Mesenchymal stem cell (in vitro differentiated cells and primary cell): Measurements from ENCODE around the gene SLC26A6.

Experiments
- DNase-seq: peaks from one replicate; pipeline ENCODE4 v3.0.0-alpha.2; 2013
- H2AFZ ChIP-seq: one replicate; pipeline ENCODE4 v1.6.1; 2013; ENCODE audit warnings: low read depth, mild to moderate bottlenecking, control low read depth, inconsistent platforms, low read length, moderate library complexity
- H2AK5ac ChIP-seq: 2 replicates; pipeline ENCODE4 v1.6.1; 2013; ENCODE audit warnings: low read length, moderate library complexity, mild to moderate bottlenecking, inconsistent platforms; ENCODE audit not compliant: severe bottlenecking
- H2BK120ac ChIP-seq: one replicate; pipeline ENCODE4 v1.6.1; 2013; ENCODE audit warnings: low read depth, mild to moderate bottlenecking, inconsistent platforms, low read length, moderate library complexity
- H2BK12ac ChIP-seq, 2 experiments: one replicate each; pipeline ENCODE4 v1.6.1; 2013; ENCODE audit warnings: inconsistent platforms in 2 of 2, low read length in 2 of 2, mild to moderate bottlenecking in 2 of 2, moderate library complexity in 2 of 2, control low read depth in 1 of 2
- H2BK15ac ChIP-seq: one replicate; pipeline ENCODE4 v1.6.1; 2013; ENCODE audit warnings: mild to moderate bottlenecking, low read depth, inconsistent platforms; ENCODE audit not compliant: poor library complexity, severe bottlenecking
- H2BK5ac ChIP-seq: 2 replicates; pipeline ENCODE4 v1.6.1; 2013; ENCODE audit warnings: low read depth, mild to moderate bottlenecking, low read length, control low read depth, inconsistent platforms; ENCODE audit not compliant: poor library complexity, severe bottlenecking
- H3K14ac ChIP-seq, 2 experiments: one replicate each; pipeline ENCODE4 v1.6.1; 2013; ENCODE audit warnings: inconsistent platforms in 2 of 2, low read length in 2 of 2, control low read depth in 1 of 2, mild to moderate bottlenecking in 1 of 2, moderate library complexity in 1 of 2
- H3K18ac ChIP-seq, 2 experiments: one replicate each; pipeline ENCODE4 v1.6.1; 2013; ENCODE audit warnings: inconsistent platforms in 2 of 2, low read length in 2 of 2, control low read depth in 1 of 2, low read depth in 1 of 2, mild to moderate bottlenecking in 1 of 2
- H3K23ac ChIP-seq, 2 experiments: one replicate each; pipeline ENCODE4 v1.6.1; 2013; ENCODE audit warnings: inconsistent platforms in 2 of 2, low read length in 2 of 2, mild to moderate bottlenecking in 2 of 2, moderate library complexity in 2 of 2, control low read depth in 1 of 2
- H3K27ac ChIP-seq: 2 replicates; pipeline ENCODE4 v1.5.1; 2013; ENCODE audit warnings: mild to moderate bottlenecking, moderate library complexity, low read length, control low read depth, inconsistent platforms; ENCODE audit not compliant: poor library complexity, severe bottlenecking
- H3K27me3 ChIP-seq, 2 experiments: 2 replicates each; pipeline versions ENCODE4 v1.6.1 to v1.7.0; 2013; ENCODE audit warnings: low read length in 2 of 2, mild to moderate bottlenecking in 2 of 2, moderate library complexity in 2 of 2, control low read depth in 1 of 2, inconsistent platforms in 1 of 2; ENCODE audit not compliant: control insufficient read depth in 1 of 2, insufficient read depth in 1 of 2
- H3K36me3 ChIP-seq, 2 experiments: 2 replicates each; pipeline versions ENCODE4 v1.6.1 to v1.7.0; 2013; ENCODE audit warnings: low read length in 2 of 2, control low read depth in 1 of 2, inconsistent platforms in 1 of 2, low read depth in 1 of 2, mild to moderate bottlenecking in 1 of 2; ENCODE audit not compliant: insufficient read depth in 2 of 2, control insufficient read depth in 1 of 2
- H3K4ac ChIP-seq, 2 experiments: one replicate each; pipeline ENCODE4 v1.6.1; 2013; ENCODE audit warnings: inconsistent platforms in 2 of 2, low read length in 2 of 2, mild to moderate bottlenecking in 2 of 2, moderate library complexity in 2 of 2, control low read depth in 1 of 2, low read depth in 1 of 2
- H3K4me1 ChIP-seq: 2 replicates; pipeline ENCODE4 v1.6.1; 2013; ENCODE audit warnings: low read depth, low read length, control low read depth; ENCODE audit not compliant: control insufficient read depth, insufficient read depth
- H3K4me2 ChIP-seq: 2 replicates; pipeline ENCODE4 v1.6.1; 2013; ENCODE audit warnings: low read length, mild to moderate bottlenecking, inconsistent platforms; ENCODE audit not compliant: poor library complexity, severe bottlenecking
- H3K4me3 ChIP-seq, 2 experiments: 2 replicates each; pipeline versions ENCODE4 v1.5.1 to v1.7.0; 2013; ENCODE audit warnings: low read length in 2 of 2, mild to moderate bottlenecking in 2 of 2, control low read depth in 1 of 2, low read depth in 1 of 2; ENCODE audit not compliant: insufficient read depth in 1 of 2
- H3K79me1 ChIP-seq: replicated peaks from 2 replicates; pipeline ENCODE4 v1.6.1; 2013; ENCODE audit warnings: mild to moderate bottlenecking, control low read depth, low read length, inconsistent platforms; ENCODE audit not compliant: poor library complexity, severe bottlenecking
- H3K9ac ChIP-seq: 2 replicates; pipeline ENCODE4 v1.7.0; 2013; ENCODE audit warnings: mild to moderate bottlenecking, low read length, moderate library complexity
- H3K9me3 ChIP-seq: 2 replicates; pipeline ENCODE4 v1.7.0; 2013; ENCODE audit warnings: mild to moderate bottlenecking, low read length; ENCODE audit not compliant: control insufficient read depth
- H4K8ac ChIP-seq: one replicate; pipeline ENCODE4 v1.6.1; 2013; ENCODE audit warnings: inconsistent platforms, mild to moderate bottlenecking, low read length, moderate library complexity
- H4K91ac ChIP-seq: one replicate; pipeline ENCODE4 v1.6.1; 2013; ENCODE audit warnings: mild to moderate bottlenecking, low read length, inconsistent platforms
- WGBS: methylation state at CpG from one replicate; pipeline ENCODE4 v1.1.7; 2013; ENCODE audit warnings: mixed read lengths; 5-methylcytosine and 5-hydroxymethylcytosine counted together

Gene SLC26A6

GRCh38 chr3:48601622-48601994 is 33.7 kb downstream of the SLC26A6 start:
- H2BK120ac ChIP-seq, result no peak overlapping the region
- peaks cover 50% of the 10 kb centered on the region for H3K4me1 ChIP-seq
- H4K91ac ChIP-seq, result no peak overlapping the region
- no peak overlapping the region for H3K23ac ChIP-seq
- H3K4ac ChIP-seq, result no peak overlapping the region
- H2AK5ac ChIP-seq, result no peak overlapping the region
- H3K9me3 ChIP-seq, result no peaks in the 10 kb centered on the region
- no peak overlapping the region for H3K4me2 ChIP-seq
- no peak overlapping the region for H3K4me3 ChIP-seq
- no peak overlapping the region for H2BK15ac ChIP-seq
- H3K9ac ChIP-seq, result no peak overlapping the region
- H3K27ac ChIP-seq, result no peak overlapping the region
- 93% methylated on average over 2 of the region's 2 CpGs for WGBS
- H2BK5ac ChIP-seq, result no peak overlapping the region
- no peak overlapping the region for H3K14ac ChIP-seq
- H3K27me3 ChIP-seq, result no peaks in the 10 kb centered on the region
- no peak overlapping the region for H4K8ac ChIP-seq
- H3K79me1 ChIP-seq, result peaks cover 28% of the 10 kb centered on the region
- no peak for DNase-seq
- no peak overlapping the region for H2AFZ ChIP-seq
- no peak overlapping the region for H2BK12ac ChIP-seq
- H3K36me3 ChIP-seq, result peaks cover 79 to 84% of the 10 kb centered on the region in 2 experiments
- H3K18ac ChIP-seq, result no peak overlapping the region

- no peaks in the 10 kb centered on the region for H3K27me3 ChIP-seq
- H4K8ac ChIP-seq, result no peak overlapping the region
- no peak overlapping the region for H3K4me2 ChIP-seq
- H3K4me1 ChIP-seq, result peaks cover 56% of the 10 kb centered on the region
- no peak overlapping the region for H3K9ac ChIP-seq
- H2BK12ac ChIP-seq, result no peak overlapping the region
- H3K14ac ChIP-seq, result no peak overlapping the region
- H2BK120ac ChIP-seq, result no peak overlapping the region
- H3K9me3 ChIP-seq, result no peaks in the 10 kb centered on the region
- H3K79me1 ChIP-seq, result peaks cover 28% of the 10 kb centered on the region
- H3K18ac ChIP-seq, result no peak overlapping the region
- no peak for DNase-seq
- H2AFZ ChIP-seq, result no peak overlapping the region
- no peak overlapping the region for H3K27ac ChIP-seq
- no peak overlapping the region for H3K23ac ChIP-seq
- peak overlapping the region; percentile 5 for H2AK5ac ChIP-seq
- no peak overlapping the region for H3K4me3 ChIP-seq
- peak overlapping the region; percentile 45 for H2BK15ac ChIP-seq
- peak overlapping the region; percentile 71 for H4K91ac ChIP-seq
- H3K36me3 ChIP-seq, result peaks cover 75 to 85% of the 10 kb centered on the region in 2 experiments
- no peak overlapping the region for H3K4ac ChIP-seq
- H2BK5ac ChIP-seq, result no peak overlapping the region
- WGBS, result 98% methylated on average over 19 of the region's 19 CpGs
Observed at GRCh38 chr3:48600711-48601621, 34.3 kb downstream of the SLC26A6 start.

GRCh38 chr3:48599509-48600285 is 35.6 kb downstream of the SLC26A6 start:
- no peak overlapping the region for H3K4me2 ChIP-seq
- peak overlapping the region; percentile 91 for H3K27ac ChIP-seq
- H2BK120ac ChIP-seq, result peak overlapping the region; percentile 73
- no peak overlapping the region for H2BK5ac ChIP-seq
- 98% methylated on average over 7 of the region's 12 CpGs for WGBS
- H4K91ac ChIP-seq, result peak overlapping the region; percentile 98
- H3K4ac ChIP-seq, result peak overlapping the region; percentile 79 to 87
- H3K27me3 ChIP-seq, result no peaks in the 10 kb centered on the region
- H3K4me3 ChIP-seq, result peak overlapping the region in 1 of 2 experiments; percentile 12
- peak overlapping the region; percentile 49 for H2AK5ac ChIP-seq
- H3K14ac ChIP-seq, result no peak overlapping the region
- H3K79me1 ChIP-seq, result peaks cover 22% of the 10 kb centered on the region
- peak overlapping the region; percentile 81 to 92 for H3K18ac ChIP-seq
- H3K23ac ChIP-seq, result no peak overlapping the region
- H3K4me1 ChIP-seq, result peaks cover 65% of the 10 kb centered on the region
- peak overlapping the region; percentile 65 for H3K9ac ChIP-seq
- H2BK12ac ChIP-seq, result peak overlapping the region; percentile 92 to 95
- H4K8ac ChIP-seq, result peak overlapping the region; percentile 88
- no peaks in the 10 kb centered on the region for H3K9me3 ChIP-seq
- H2AFZ ChIP-seq, result no peak overlapping the region
- peaks cover 62 to 72% of the 10 kb centered on the region in 2 experiments for H3K36me3 ChIP-seq
- H2BK15ac ChIP-seq, result no peak overlapping the region
- no peak for DNase-seq

- H2AFZ ChIP-seq, result no peak overlapping the region
- peak overlapping the region; percentile 92 to 95 for H2BK12ac ChIP-seq
- H2BK5ac ChIP-seq, result no peak overlapping the region
- peak overlapping the region; percentile 4 for H3K4me2 ChIP-seq
- 90% methylated on average over 11 of the region's 11 CpGs for WGBS
- H3K14ac ChIP-seq, result peak overlapping the region in 1 of 2 experiments; percentile 55
- peak overlapping the region; percentile 88 for H4K8ac ChIP-seq
- H3K27me3 ChIP-seq, result no peaks in the 10 kb centered on the region
- H3K36me3 ChIP-seq, result peaks cover 56 to 66% of the 10 kb centered on the region in 2 experiments
- peak overlapping the region; percentile 91 for H3K27ac ChIP-seq
- H3K79me1 ChIP-seq, result peaks cover 19% of the 10 kb centered on the region
- H2AK5ac ChIP-seq, result peak overlapping the region; percentile 49
- H4K91ac ChIP-seq, result peak overlapping the region; percentile 98
- H2BK15ac ChIP-seq, result peak overlapping the region; percentile 85
- H3K4me3 ChIP-seq, result peak overlapping the region in 1 of 2 experiments; percentile 12
- no peaks in the 10 kb centered on the region for H3K9me3 ChIP-seq
- no peak for DNase-seq
- no peak overlapping the region for H3K23ac ChIP-seq
- peak overlapping the region; percentile 73 for H2BK120ac ChIP-seq
- H3K9ac ChIP-seq, result peak overlapping the region; percentile 65
- peaks cover 71% of the 10 kb centered on the region for H3K4me1 ChIP-seq
- peak overlapping the region; percentile 81 to 92 for H3K18ac ChIP-seq
- H3K4ac ChIP-seq, result peak overlapping the region; percentile 79 to 87
Observed at GRCh38 chr3:48599077-48599501, 36.2 kb downstream of the SLC26A6 start.
